Prostate gland (tissue), 2 donors: ENCODE data around the gene C16orf90.

Experiments
- POLR2A ChIP-seq: fragments of 450-650 bp; IDR thresholded peaks from one replicate; pipeline ENCODE4 v1.6.1; 2016; ENCODE audit warnings: antibody characterized with exemption, mild to moderate bottlenecking
- TF ChIP-seq, protein P1 (sequence below), 4 experiments: fragments of 200-600 bp in 2 of 4; fragments of 450-650 bp in 2 of 4; sonication (generic) in 2 of 4; IDR thresholded peaks; 1 replicate in 3 of 4; 2 replicates in 1 of 4; pipeline ENCODE4 v1.5.1; 2016 to 2019; ENCODE audit warnings: antibody characterized with exemption in 4 of 4, mild to moderate bottlenecking in 2 of 4, moderate library complexity in 2 of 4

DNA sequence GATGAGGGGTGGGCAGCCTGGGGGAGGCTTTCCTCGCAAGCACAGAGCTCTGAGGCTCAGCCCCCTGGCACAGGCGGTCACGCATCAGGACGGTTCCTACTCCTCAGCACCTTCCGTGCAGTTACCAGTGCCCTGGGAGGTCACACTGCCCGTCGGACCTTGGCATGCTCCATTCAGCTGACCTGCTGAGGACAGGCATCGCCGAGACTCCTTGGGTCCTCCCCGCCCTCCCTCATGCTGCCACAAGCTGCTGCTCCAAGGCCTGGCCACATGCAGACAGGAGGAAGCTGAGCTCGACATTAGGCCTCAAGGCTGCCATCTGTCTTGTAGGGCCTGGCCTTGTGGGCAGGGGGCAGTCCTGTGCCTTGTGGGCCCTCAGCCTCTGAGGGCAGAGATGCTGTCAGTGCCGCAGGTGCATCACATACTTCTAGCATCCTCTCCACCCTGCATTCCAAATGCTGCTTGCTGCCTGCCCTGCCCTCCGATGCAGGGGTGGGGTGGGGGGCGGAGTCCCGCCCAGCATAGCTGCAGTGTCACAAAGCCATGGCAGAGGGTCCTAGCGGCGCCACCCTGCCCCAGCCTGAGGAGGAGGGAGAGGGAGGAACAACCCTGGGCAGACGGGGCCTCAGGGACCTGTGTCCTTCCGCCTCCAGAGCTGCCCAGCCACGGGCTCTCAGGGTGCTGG, 9.3 kb downstream of the C16orf90 start:
- TF ChIP-seq, protein P1, sequence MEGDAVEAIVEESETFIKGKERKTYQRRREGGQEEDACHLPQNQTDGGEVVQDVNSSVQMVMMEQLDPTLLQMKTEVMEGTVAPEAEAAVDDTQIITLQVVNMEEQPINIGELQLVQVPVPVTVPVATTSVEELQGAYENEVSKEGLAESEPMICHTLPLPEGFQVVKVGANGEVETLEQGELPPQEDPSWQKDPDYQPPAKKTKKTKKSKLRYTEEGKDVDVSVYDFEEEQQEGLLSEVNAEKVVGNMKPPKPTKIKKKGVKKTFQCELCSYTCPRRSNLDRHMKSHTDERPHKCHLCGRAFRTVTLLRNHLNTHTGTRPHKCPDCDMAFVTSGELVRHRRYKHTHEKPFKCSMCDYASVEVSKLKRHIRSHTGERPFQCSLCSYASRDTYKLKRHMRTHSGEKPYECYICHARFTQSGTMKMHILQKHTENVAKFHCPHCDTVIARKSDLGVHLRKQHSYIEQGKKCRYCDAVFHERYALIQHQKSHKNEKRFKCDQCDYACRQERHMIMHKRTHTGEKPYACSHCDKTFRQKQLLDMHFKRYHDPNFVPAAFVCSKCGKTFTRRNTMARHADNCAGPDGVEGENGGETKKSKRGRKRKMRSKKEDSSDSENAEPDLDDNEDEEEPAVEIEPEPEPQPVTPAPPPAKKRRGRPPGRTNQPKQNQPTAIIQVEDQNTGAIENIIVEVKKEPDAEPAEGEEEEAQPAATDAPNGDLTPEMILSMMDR (IDR thresholded peaks at IDR 0.05): no peak
- no peak for TF ChIP-seq POLR2A
